Activated naive CD8-positive, alpha-beta T cell treated with anti-CD3 and anti-CD28 coated beads for 36 hours (primary cell): ENCODE results near the gene EDEM2. TPM values are rescaled to one million over a fixed set of nuclear protein-coding genes. Genes with fewer than 3 reads are reported as not detected.
"Not testable (repeated sequence)": the region's sequence is repeated elsewhere in the genome, so short reads cannot be mapped to it uniquely, and the experiment has no call there.

Experiments used
- DNase-seq: peaks from one replicate; pipeline ENCODE4 v3.0.0; 2021
- H3K27ac Mint-ChIP-seq: one replicate; pipeline ENCODE4 v1.8.0; 2022; ENCODE audit warnings: mild to moderate bottlenecking, moderate library complexity, mixed read lengths
- H3K27me3 Mint-ChIP-seq: one replicate; pipeline ENCODE4 v1.8.0; 2022; ENCODE audit warnings: mild to moderate bottlenecking, mixed read lengths
- H3K36me3 Mint-ChIP-seq: one replicate; pipeline ENCODE4 v1.8.0; 2021; ENCODE audit warnings: mild to moderate bottlenecking, mixed read lengths
- H3K4me1 Mint-ChIP-seq: one replicate; pipeline ENCODE4 v1.8.0; 2021; ENCODE audit warnings: mixed read lengths
- H3K4me3 Mint-ChIP-seq: one replicate; pipeline ENCODE4 v1.8.0; 2022; ENCODE audit warnings: mild to moderate bottlenecking, moderate library complexity, mixed read lengths
- H3K9me3 Mint-ChIP-seq: one replicate; pipeline ENCODE4 v1.8.0; 2022; ENCODE audit warnings: mixed read lengths
- total RNA-seq, 2 experiments: library from RNA; stranded (reverse); gene quantifications; one replicate each; pipeline ENCODE4 v1.2.3, GENCODE V29; 2021

EDEM2 gene
- total RNA-seq, 2 experiments from 2014 or later, result 15.3 to 15.9 TPM

DNA sequence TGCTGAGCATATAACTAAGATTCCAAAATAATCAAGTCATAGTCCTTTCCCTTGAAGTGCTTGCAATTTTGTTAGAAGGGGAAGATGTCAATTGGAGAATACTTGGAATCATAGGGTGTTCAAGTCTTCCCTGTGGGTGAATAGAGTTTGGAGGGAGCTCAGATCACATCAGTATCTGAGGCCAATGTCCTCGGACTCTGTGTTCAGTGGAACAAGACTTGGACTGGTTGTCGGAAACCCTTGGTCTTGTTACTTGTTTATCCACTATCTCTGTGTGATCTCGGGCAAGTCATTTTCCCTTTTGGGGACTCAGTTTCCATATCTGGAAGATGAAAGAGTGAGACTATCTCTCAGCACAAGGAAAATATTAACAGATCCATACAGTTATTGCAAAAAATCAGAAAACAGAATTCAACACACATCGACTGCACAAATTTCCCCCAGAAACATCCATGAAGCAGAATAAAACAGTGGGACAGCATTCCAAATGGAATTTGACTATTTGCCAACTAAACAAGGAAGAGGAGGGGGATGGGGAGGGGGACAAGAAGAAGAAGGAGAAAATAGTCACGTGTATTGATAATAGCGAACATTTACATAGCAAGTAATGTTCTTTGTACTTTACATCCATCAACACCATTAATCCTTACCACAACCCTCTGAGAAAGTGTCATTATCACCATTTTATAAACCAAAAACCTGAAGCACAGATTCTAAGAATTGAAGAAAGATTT lies 3.9 kb upstream of the EDEM2 start:
- no peaks in the 10 kb centered on the region for H3K27me3 Mint-ChIP-seq
- H3K27ac Mint-ChIP-seq, result no peak overlapping the region
- DNase-seq, result no peak
- no peaks in the 10 kb centered on the region for H3K9me3 Mint-ChIP-seq
- no peak overlapping the region for H3K4me3 Mint-ChIP-seq
- H3K4me1 Mint-ChIP-seq, result peaks cover 19% of the 10 kb centered on the region
- no peaks in the 10 kb centered on the region for H3K36me3 Mint-ChIP-seq

DNA sequence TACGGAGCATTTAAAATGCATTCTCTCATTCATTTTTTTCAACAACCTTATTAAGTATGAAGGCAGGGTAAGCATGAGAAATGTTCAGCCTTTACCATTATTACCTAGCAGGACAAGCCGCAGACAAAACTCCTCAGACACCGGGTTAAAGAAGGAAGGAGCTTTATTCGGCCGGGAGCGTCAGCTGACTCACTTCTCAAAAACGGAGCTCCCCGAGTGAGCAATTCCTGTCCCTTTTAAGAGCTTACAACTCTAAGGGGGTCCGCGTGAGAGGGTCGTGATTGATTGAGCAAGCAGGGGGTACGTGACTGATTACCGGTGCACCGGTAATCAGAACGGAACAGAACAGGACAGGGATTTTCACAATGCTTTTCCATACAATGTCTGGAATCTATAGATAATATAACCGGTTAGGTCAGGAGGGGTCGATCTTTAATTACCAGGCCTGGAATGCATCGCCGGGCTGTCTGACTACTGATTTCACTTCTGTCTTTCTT lies 487 bp upstream of the EDEM2 start:
- not testable (repeated sequence) for H3K9me3 Mint-ChIP-seq

DNA sequence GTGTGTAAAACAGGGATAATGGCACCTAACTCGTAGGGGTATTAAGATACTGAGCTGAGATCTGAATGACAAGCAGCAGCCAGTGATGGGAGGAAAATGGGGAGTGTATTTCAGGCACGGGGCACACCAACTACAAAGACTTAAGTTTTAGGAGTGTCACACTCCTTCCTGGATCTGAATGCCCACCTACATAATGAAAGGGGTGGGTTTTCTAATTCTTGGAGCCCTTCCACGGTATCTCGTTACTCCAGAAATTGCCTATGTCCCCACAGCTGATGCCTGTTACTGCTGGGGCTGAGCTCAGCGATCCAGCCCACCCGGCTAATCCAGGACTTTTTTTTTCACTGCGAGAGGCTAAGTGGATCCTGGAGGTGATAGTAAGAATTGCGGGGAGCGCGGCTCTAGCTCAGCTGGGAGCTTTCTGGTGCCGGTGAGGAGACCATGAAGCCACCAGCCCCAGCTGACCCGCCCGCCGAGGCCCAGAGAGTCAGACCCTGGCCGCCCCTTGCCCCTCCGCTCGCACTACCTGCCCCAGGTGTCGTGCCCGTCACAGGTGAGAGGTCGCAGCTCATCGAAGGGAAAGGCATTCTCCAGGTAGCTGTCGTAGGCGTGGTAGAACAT lies 727 bp downstream of the EDEM2 start:
- Mint-ChIP-seq H3K4me3 (peak overlapping the region; percentile 92), H3K36me3 (peaks cover 10% of the 10 kb centered on the region), H3K4me1 (peaks cover 38% of the 10 kb centered on the region), H3K27ac (peak overlapping the region; percentile 91), H3K27me3 (no peaks in the 10 kb centered on the region), H3K9me3 (no peaks in the 10 kb centered on the region)
- DNase-seq, result peak; percentile 32

More for the DNA sequence above, 487 bp upstream of the EDEM2 start:
- Mint-ChIP-seq H3K4me1 (peaks cover 30% of the 10 kb centered on the region), H3K27ac (peak overlapping the region; percentile 91), H3K4me3 (peak overlapping the region; percentile 92)
- not testable (repeated sequence) for H3K27me3 Mint-ChIP-seq, H3K36me3 Mint-ChIP-seq
- DNase-seq, result peak; percentile 21

DNA sequence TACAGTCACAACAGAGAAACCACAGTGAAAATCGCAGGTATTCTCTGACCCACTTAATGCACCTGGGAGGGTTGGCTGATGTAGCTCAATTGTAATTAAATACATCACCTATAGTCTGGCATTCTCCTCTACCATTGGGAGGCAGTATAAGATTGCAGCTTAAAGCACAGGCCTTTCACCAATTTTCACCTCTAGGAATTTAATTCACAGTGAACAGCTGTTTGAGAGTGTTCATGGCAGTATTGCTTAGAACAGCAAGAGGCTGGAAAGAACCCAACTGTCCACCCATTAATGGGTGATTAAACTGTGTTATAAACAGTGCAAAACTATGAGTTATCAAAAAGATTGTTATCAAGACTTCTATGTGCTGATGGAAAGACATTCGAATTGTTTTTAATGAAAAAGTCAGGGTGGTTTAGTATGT lies 2.0 kb downstream of the EDEM2 start:
- peaks cover 36% of the 10 kb centered on the region for H3K4me1 Mint-ChIP-seq
- H3K4me3 Mint-ChIP-seq, result peak overlapping the region; percentile 42
- no peaks in the 10 kb centered on the region for H3K9me3 Mint-ChIP-seq
- peak overlapping the region; percentile 9 for H3K27ac Mint-ChIP-seq
- peaks cover 14% of the 10 kb centered on the region for H3K36me3 Mint-ChIP-seq
- DNase-seq, result no peak
- no peaks in the 10 kb centered on the region for H3K27me3 Mint-ChIP-seq

DNA sequence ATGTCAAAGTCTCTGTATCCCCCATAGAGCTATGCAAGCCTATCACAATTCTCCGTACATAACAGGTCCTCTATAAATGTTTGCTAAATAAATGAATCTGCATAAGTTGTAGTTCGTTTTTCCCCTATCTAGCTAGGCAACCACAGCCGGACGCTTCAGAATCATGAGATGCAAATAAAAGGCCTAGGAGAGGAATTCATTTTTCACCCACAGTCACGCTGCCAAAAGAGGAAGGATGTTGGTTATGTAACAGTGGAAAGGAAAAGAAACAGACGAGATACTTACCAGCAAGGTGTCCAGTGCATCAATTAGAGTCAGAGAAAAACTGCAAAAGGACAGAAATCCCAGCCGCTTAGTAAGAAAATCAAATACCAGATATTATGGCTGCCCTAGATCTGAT lies 2.4 kb downstream of the EDEM2 start:
- H3K36me3 Mint-ChIP-seq, result peaks cover 15% of the 10 kb centered on the region
- DNase-seq, result no peak
- no peak overlapping the region for H3K27ac Mint-ChIP-seq
- H3K4me1 Mint-ChIP-seq, result peaks cover 34% of the 10 kb centered on the region
- no peaks in the 10 kb centered on the region for H3K9me3 Mint-ChIP-seq
- H3K27me3 Mint-ChIP-seq, result no peaks in the 10 kb centered on the region
- no peak overlapping the region for H3K4me3 Mint-ChIP-seq

DNA sequence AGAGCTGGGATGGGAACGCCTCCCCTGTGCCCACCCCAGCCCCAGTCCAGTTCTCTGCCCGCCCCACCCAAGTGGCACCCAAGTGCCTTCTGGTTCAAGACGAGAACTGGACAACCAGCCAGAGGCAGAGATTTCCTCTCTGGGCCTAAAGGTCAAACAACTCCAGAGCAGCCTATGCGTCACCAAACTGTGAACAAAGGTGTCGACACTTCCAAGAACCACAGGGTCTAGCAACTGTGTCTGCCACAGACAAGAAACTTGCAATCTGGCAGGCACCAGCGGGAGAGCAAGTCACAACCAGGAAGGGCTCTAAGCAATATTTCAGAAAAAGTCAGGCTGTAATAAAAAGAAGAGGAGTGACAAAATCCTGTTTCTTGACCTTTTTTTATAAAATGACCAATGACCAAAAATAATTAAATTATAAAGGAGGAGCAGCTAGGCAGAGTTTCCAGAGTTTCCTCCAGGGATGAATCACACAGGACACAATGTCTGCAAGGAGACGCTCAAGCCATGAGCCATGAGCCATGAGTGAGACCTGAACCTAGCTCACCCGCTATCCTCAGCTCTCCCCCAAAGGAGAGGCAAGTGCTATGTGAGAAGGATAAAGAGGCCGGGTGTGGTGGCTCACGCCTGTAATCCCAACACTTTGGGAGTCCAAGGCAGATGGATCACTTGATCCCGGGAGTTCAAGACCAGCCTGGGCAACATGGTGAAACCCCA lies 11.1 kb downstream of the EDEM2 start:
- Mint-ChIP-seq H3K36me3 (peaks cover 7% of the 10 kb centered on the region), H3K27me3 (no peaks in the 10 kb centered on the region), H3K9me3 (no peaks in the 10 kb centered on the region), H3K4me1 (peaks cover 2% of the 10 kb centered on the region), H3K27ac (peak overlapping the region; percentile 42), H3K4me3 (no peak overlapping the region)
- no peak for DNase-seq

DNA sequence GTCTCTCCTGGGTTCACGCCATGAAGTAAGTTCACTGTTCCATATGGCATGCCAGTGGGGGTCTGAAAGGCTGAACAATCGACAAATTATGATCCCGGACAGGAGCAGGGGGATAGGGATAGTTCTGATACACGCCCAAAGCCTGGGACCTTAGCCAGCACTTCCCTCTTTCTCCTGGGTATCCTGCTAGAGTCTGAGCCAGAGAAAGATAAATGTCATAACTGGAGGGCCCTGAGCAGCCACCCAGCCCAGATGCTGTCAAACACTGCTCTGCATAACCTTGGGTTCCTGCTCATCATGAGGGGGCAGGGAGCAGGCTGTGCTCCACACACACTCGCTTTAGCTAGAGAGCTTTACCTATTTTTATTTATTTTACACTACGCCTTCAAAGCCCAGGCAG lies 12.3 kb downstream of the EDEM2 start:
- Mint-ChIP-seq H3K4me3 (no peak overlapping the region), H3K36me3 (peaks cover 6% of the 10 kb centered on the region), H3K27ac (no peak overlapping the region)

DNA sequence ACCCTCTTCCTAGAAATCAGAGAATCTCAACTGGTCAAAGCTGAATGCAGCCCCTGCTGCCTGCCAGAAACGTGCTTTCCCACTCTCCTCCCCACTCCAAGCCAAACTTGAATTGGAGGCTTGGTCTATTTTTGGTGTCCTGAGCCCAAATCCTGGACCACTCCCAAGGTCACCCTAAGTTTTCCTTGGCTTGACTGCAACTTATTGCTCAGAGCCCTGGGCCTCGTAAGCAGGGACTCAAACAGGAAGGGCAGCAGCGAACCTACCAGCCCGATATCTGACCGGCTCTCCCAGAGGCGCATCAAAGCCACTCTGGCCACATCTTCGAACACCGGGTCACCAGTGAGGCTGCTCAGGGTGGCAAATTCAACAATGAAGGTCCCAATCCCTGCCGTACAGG lies 12.7 kb downstream of the EDEM2 start:
- H3K4me1 Mint-ChIP-seq, result peaks cover 2% of the 10 kb centered on the region
- H3K9me3 Mint-ChIP-seq, result no peaks in the 10 kb centered on the region
- no peak overlapping the region for H3K4me3 Mint-ChIP-seq
- peaks cover 6% of the 10 kb centered on the region for H3K36me3 Mint-ChIP-seq
- H3K27ac Mint-ChIP-seq, result peak overlapping the region; percentile 55
- DNase-seq, result no peak
- H3K27me3 Mint-ChIP-seq, result no peaks in the 10 kb centered on the region

More for the DNA sequence above, 12.3 kb downstream of the EDEM2 start:
- H3K9me3 Mint-ChIP-seq, result no peaks in the 10 kb centered on the region
- peaks cover 2% of the 10 kb centered on the region for H3K4me1 Mint-ChIP-seq
- no peaks in the 10 kb centered on the region for H3K27me3 Mint-ChIP-seq
- DNase-seq, result no peak

DNA sequence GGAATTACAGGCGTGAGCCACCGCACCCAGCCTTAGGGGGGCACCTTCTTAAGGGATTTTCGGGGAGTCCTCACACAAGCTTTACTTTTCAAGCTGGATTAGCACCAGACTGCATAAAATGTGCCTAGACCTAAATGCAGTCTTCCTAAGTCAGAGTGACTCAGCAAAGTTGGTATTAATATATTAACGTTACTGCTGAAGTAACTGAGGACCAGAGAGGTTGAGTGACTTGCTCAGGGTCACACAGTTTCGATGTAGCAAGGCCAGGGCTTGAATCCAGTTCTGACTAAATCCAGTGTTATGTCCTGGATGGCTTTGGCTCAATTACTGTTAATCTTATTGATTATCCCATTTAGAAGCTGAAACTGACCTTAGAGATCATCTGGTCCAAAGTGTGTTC lies 13.4 kb downstream of the EDEM2 start:
- Mint-ChIP-seq H3K27me3 (no peaks in the 10 kb centered on the region), H3K4me3 (no peak overlapping the region), H3K4me1 (peaks cover 2% of the 10 kb centered on the region), H3K36me3 (peaks cover 6% of the 10 kb centered on the region), H3K27ac (no peak overlapping the region), H3K9me3 (no peaks in the 10 kb centered on the region)
- DNase-seq, result no peak

DNA sequence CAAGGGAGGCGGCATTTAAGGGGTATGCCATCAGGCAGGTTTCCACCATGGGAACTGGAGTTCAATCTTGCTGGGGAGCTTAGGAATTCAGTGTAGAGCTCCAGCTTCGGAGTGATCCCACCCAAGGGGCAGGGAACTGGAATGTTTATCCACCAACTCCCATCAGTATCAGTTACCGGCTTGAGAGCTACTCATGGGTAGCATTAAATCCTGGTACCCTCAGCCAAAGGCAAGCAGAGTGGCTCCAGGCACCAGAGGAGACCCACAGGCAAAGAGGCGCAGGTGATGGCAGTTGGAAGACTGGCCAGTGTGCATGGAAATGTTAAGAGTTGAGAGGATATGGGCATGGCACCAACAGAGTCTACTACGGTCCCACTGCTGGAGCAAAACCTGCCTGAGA lies 14.1 kb downstream of the EDEM2 start:
- no peak overlapping the region for H3K4me3 Mint-ChIP-seq
- H3K27ac Mint-ChIP-seq, result no peak overlapping the region
- peaks cover 2% of the 10 kb centered on the region for H3K4me1 Mint-ChIP-seq
- H3K36me3 Mint-ChIP-seq, result peaks cover 6% of the 10 kb centered on the region
- H3K9me3 Mint-ChIP-seq, result no peaks in the 10 kb centered on the region
- no peak for DNase-seq
- no peaks in the 10 kb centered on the region for H3K27me3 Mint-ChIP-seq

DNA sequence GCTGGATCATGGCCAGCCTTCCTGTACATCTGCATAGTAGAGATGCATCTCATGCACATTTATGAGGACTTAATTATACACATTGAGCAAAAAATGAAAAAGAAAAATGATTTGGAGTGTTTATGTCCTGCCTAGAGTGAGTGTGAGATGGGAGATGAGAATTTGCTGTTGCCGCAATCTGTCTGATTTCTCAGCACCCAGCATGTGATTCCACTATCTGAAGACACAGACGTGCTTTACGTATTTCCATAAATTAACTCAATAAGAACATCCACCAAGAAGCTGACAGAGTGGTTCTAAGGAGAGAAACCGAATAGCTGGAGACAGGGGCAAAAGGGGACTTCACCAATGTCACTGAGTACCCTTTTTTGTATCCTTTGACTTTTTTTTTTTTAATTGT lies 15.2 kb downstream of the EDEM2 start:
- Mint-ChIP-seq H3K27me3 (no peaks in the 10 kb centered on the region), H3K4me3 (no peak overlapping the region), H3K27ac (no peak overlapping the region), H3K9me3 (no peaks in the 10 kb centered on the region), H3K4me1 (peaks cover 2% of the 10 kb centered on the region), H3K36me3 (peaks cover 7% of the 10 kb centered on the region)
- no peak for DNase-seq

DNA sequence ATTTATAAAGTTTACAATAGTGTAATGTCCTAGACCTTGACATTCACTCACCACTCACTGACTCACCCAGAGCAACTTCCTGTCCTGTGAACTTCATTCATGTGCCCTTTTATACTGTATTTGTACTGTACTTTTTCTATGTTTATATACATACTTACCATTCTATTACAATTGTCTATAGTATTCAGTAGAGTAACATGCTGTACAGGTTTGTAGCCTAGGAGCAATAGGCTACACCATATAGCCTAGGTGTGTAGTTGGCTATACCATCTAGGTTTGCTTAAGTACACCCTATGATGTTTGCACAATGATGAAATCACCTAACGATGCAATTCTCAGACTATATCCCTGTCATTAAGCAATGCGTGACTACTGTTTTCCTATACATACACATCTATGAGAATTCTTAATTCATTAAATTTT lies 17.5 kb downstream of the EDEM2 start:
- no peaks in the 10 kb centered on the region for H3K27me3 Mint-ChIP-seq
- peaks cover 10% of the 10 kb centered on the region for H3K36me3 Mint-ChIP-seq
- no peak overlapping the region for H3K27ac Mint-ChIP-seq
- DNase-seq, result no peak
- no peaks in the 10 kb centered on the region for H3K9me3 Mint-ChIP-seq
- H3K4me3 Mint-ChIP-seq, result no peak overlapping the region
- no peaks in the 10 kb centered on the region for H3K4me1 Mint-ChIP-seq

DNA sequence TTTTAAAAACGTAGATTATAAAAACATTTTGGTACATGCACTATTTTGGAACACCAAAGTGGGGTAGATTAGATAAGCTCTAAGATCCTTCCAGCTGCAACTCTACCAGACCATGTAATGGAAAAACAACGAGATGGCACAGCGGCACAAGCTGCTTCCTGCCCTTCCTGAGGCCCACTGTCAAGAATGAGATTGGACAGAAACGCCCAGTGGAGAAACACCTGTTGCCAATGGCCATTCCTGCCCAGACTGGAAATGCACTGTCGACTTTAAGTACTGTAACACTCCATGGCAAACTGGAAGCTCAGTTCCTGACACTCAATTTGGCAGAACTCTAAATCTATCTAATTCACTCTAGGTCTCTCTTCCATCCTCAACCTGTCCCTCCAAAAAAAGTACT lies 21.4 kb downstream of the EDEM2 start:
- Mint-ChIP-seq H3K9me3 (no peaks in the 10 kb centered on the region), H3K4me1 (no peaks in the 10 kb centered on the region), H3K27me3 (no peaks in the 10 kb centered on the region), H3K27ac (no peak overlapping the region), H3K36me3 (peaks cover 12% of the 10 kb centered on the region), H3K4me3 (no peak overlapping the region)
- DNase-seq, result no peak

DNA sequence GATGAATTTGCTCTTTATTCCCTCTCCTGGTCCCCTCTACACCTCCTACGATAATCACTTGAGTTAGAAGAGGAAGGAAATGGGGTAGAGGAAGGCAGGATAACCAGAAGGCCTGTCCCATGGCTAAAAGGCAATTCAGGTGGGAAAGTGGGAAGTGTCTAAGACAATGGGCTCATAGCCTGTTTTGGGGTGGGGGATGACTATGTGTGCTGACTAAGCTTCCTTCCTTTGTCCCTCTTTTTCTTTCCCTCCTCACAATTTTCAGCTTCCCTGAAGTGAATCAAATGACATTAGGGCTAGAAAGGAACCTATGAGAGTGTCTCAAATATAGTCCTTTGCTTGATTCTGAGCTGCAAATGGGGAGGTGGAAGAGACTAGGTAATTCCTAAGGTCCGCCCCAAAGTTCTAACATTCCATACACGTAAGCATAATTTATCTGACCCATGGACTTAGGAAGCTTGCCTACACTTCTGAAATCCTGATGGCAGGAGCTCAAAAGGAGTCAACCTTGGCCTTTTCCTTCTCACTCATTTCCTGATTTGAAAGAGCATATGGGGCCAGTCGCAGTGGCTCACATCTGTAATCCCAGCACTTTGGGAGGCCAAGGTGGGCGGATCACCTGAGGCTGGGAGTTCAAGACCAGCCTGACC lies 24.3 kb downstream of the EDEM2 start:
- Mint-ChIP-seq H3K27me3 (no peaks in the 10 kb centered on the region), H3K4me3 (no peak overlapping the region), H3K36me3 (peaks cover 17% of the 10 kb centered on the region), H3K4me1 (no peaks in the 10 kb centered on the region), H3K9me3 (no peaks in the 10 kb centered on the region), H3K27ac (no peak overlapping the region)
- DNase-seq, result no peak

DNA sequence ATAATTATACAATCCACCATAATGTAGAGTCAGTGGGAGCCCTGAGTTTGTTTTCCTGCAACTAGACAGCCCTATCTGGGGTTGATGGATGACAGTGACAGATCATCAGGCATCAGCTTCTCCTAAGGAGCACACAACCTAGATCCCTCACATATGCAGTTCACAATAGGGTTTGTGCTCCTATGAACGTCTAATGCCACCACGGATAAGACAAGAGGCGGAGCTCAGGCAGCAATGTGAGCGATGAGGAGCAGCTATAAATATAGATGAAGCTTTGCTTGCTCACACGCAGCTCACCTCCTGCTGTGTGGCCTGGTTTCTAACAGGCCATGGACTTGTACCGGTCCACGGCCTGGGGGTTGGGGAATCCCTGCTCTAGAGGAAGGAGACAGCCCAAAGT lies 25.9 kb downstream of the EDEM2 start:
- Mint-ChIP-seq H3K4me3 (no peak overlapping the region), H3K36me3 (peaks cover 14% of the 10 kb centered on the region), H3K4me1 (no peaks in the 10 kb centered on the region), H3K27me3 (no peaks in the 10 kb centered on the region), H3K27ac (no peak overlapping the region), H3K9me3 (no peaks in the 10 kb centered on the region)
- DNase-seq, result no peak
